Measurements from ENCODE around the gene DNAJB12. TPM values are rescaled to one million over a fixed set of nuclear protein-coding genes. Genes with fewer than 3 reads are reported as not detected.
"Not testable (repeated sequence)": the region's sequence is repeated elsewhere in the genome, so short reads cannot be mapped to it uniquely, and the experiment has no call there.

Gene DNAJB12
- total and polyA plus RNA-seq, 2 donors from 2014 or later, result 32.0 to 37.7 TPM

DNA sequence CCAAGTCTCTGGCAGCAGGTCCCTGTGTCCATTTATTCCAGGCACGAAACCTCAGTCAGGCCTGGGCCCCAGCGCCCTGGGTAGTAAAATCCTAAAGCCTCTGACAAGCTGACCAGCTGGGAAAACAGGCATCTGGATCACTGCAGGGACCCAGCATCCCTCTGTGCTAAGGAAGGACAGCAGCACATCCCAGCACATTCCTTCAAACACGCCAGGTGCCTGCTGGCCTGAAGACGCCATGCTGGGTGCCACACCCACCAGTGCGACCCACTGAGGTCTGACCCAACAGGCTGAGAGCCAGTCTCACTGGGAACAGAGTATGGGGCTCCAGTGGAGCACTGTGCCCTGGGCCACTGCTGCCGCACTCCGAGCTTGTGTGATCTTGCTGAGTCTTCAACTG lies 6.4 kb downstream of the DNAJB12 start:
- Histone ChIP-seq H3K27me3 (ENCODE audit: control insufficient read depth, insufficient read depth, low read length) (no peaks in the 10 kb centered on the region), H3K27ac (ENCODE audit: low read depth in 2 of 2, low read length in 2 of 2) (no peak overlapping the region), H3K9me3 (ENCODE audit: control insufficient read depth in 2 of 3, insufficient read depth in 1 of 3, low read length in 3 of 3) (no peaks in the 10 kb centered on the region), H3K36me3 (ENCODE audit: control insufficient read depth in 2 of 3, insufficient read depth in 3 of 3, low read length in 3 of 3) (peaks cover 0 to 18% (median 0%) of the 10 kb centered on the region in 3 donors), H3K4me1 (ENCODE audit: control insufficient read depth in 2 of 3, insufficient read depth in 2 of 3, low read depth in 1 of 3, low read length in 3 of 3) (peaks cover 0 to 18% (median 15%) of the 10 kb centered on the region in 3 donors), H3K4me3 (ENCODE audit: low read length in 3 of 3) (no peak overlapping the region), H3K9ac (ENCODE audit: low read length in 3 of 3) (no peak overlapping the region)
- TF ChIP-seq, protein P1, sequence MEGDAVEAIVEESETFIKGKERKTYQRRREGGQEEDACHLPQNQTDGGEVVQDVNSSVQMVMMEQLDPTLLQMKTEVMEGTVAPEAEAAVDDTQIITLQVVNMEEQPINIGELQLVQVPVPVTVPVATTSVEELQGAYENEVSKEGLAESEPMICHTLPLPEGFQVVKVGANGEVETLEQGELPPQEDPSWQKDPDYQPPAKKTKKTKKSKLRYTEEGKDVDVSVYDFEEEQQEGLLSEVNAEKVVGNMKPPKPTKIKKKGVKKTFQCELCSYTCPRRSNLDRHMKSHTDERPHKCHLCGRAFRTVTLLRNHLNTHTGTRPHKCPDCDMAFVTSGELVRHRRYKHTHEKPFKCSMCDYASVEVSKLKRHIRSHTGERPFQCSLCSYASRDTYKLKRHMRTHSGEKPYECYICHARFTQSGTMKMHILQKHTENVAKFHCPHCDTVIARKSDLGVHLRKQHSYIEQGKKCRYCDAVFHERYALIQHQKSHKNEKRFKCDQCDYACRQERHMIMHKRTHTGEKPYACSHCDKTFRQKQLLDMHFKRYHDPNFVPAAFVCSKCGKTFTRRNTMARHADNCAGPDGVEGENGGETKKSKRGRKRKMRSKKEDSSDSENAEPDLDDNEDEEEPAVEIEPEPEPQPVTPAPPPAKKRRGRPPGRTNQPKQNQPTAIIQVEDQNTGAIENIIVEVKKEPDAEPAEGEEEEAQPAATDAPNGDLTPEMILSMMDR (IDR thresholded peaks at IDR 0.05; ENCODE audit: borderline replicate concordance, extremely low read depth, insufficient read depth), result no peak
- no peak for DNase-seq
- FAIRE-seq, result no peak
- intact Hi-C loops (cut with DNase I), result no loop called here

GRCh38 chr10:72346117-72346516 lies 8.6 kb downstream of the DNAJB12 start:
- intact Hi-C loops (cut with DNase I); H3K27ac ChIP-seq (ENCODE audit: low read depth in 2 of 2, low read length in 2 of 2); H3K27me3 ChIP-seq (ENCODE audit: control insufficient read depth, insufficient read depth, low read length); H3K9me3 ChIP-seq (ENCODE audit: control insufficient read depth in 2 of 3, insufficient read depth in 1 of 3, low read length in 3 of 3); H3K4me1 ChIP-seq (ENCODE audit: control insufficient read depth in 2 of 3, insufficient read depth in 2 of 3, low read depth in 1 of 3, low read length in 3 of 3); H3K4me3 ChIP-seq (ENCODE audit: low read length in 3 of 3); DNase-seq; H3K9ac ChIP-seq (ENCODE audit: low read length in 3 of 3); FAIRE-seq: not testable (repeated sequence)
- H3K36me3 ChIP-seq (ENCODE audit: control insufficient read depth in 2 of 3, insufficient read depth in 3 of 3, low read length in 3 of 3), result peaks cover 0 to 25% (median 3%) of the 10 kb centered on the region in 3 donors

DNA sequence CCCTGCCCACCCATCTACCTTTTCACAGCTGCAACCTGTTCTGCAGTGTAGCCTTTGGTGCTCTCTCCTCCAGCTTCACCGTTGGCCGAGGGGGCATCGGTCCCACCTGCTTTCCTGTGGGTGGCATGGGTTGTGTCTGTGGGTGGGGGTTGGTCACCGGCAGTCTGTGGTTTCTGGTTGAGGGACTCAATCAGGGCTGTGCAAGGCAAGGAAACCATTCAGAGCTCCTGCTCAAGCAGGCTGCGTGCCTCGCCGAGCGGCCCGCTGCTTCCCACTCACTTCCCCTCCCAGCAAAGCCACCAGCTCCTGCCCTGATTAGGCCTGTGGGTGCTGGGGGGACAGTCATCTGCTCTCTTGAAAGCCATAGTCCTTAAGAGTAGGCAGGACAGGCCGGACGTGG lies 9.8 kb downstream of the DNAJB12 start:
- Histone ChIP-seq H3K27ac (ENCODE audit: low read depth in 2 of 2, low read length in 2 of 2) (no peak overlapping the region), H3K4me1 (ENCODE audit: control insufficient read depth in 2 of 3, insufficient read depth in 2 of 3, low read depth in 1 of 3, low read length in 3 of 3) (no peaks in the 10 kb centered on the region), H3K27me3 (ENCODE audit: control insufficient read depth, insufficient read depth, low read length) (no peaks in the 10 kb centered on the region), H3K36me3 (ENCODE audit: control insufficient read depth in 2 of 3, insufficient read depth in 3 of 3, low read length in 3 of 3) (peaks cover 0 to 20% (median 3%) of the 10 kb centered on the region in 3 donors), H3K9ac (ENCODE audit: low read length in 3 of 3) (no peak overlapping the region), H3K9me3 (ENCODE audit: control insufficient read depth in 2 of 3, insufficient read depth in 1 of 3, low read length in 3 of 3) (no peaks in the 10 kb centered on the region), H3K4me3 (ENCODE audit: low read length in 3 of 3) (no peak overlapping the region)
- intact Hi-C loops (cut with DNase I), result no loop called here
- DNase-seq (no peak), FAIRE-seq (no peak)
- TF ChIP-seq, protein P1 (IDR thresholded peaks at IDR 0.05; ENCODE audit: borderline replicate concordance, extremely low read depth, insufficient read depth), result no peak

DNA sequence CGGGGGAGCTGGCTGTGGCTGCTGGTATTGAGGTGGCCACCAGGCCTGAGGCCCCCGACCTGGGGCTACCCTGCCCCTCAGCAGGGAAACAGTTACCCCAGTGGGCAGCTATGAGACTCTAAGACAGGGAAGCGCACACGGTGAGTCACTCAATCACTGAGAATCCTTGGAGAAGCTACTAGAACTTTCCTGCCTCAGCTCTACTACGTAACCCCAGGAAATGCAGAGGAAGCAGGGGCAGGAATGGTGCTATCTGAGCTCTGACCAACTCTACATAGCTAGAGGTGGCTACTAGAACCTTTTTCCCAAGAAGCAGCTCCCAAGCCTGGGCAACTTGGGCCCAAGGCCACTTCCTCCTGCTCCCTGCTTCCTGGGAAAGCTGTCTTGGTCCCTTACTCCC lies 11.8 kb downstream of the DNAJB12 start:
- no peak for FAIRE-seq
- Histone ChIP-seq H3K9ac (ENCODE audit: low read length in 3 of 3) (no peak overlapping the region), H3K9me3 (ENCODE audit: control insufficient read depth in 2 of 3, insufficient read depth in 1 of 3, low read length in 3 of 3) (no peaks in the 10 kb centered on the region), H3K27ac (ENCODE audit: low read depth in 2 of 2, low read length in 2 of 2) (no peak overlapping the region), H3K36me3 (ENCODE audit: control insufficient read depth in 2 of 3, insufficient read depth in 3 of 3, low read length in 3 of 3) (peaks cover 0 to 21% (median 6%) of the 10 kb centered on the region in 3 donors), H3K4me3 (ENCODE audit: low read length in 3 of 3) (no peak overlapping the region), H3K4me1 (ENCODE audit: control insufficient read depth in 2 of 3, insufficient read depth in 2 of 3, low read depth in 1 of 3, low read length in 3 of 3) (no peaks in the 10 kb centered on the region), H3K27me3 (ENCODE audit: control insufficient read depth, insufficient read depth, low read length) (no peaks in the 10 kb centered on the region)
- no peak for DNase-seq
- intact Hi-C loops (cut with DNase I), result no loop called here
- TF ChIP-seq, protein P1 (IDR thresholded peaks at IDR 0.05; ENCODE audit: borderline replicate concordance, extremely low read depth, insufficient read depth), result no peak

Data from kidney (tissue), 14 donors.